ENCODE results near the gene ROBO3.

ROBO3 gene

DNA sequence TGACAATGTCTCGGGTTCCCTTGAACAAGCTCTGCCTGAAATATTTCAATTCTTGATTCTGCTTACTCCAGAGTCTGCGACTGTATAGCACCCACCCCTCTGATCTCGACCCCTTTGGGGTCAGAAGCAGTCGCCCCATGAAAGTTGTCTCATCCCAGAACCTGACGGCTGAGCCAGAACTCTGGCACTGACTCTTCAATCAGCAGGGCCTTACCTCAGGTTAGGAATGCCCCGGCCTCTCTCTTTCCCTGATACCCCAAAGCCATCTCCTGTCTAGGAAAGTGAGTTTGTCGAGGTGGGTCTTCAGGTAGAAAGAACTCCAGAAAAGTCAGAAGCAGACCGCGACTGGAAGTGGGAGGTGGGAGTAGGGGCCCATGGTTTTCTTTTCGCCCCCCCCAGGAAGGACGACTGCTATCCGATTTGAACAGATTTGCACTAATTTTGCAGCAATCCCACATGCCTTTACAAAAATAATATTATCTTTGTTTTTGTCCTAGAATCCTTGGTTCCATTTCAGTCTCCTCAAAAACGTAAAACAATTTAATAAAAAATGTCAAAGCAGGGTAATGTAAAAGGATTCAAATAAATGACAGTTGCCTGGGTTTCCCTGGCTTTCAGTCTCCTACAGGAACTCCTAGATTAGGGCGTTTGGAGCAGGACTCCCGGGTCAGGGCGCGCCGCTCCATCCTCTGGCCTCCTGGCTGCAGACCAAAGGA lies 898 bp upstream of the ROBO3 start:
- Histone ChIP-seq H3K27ac (no peak overlapping the region), H3K9me3 (ENCODE audit: severe bottlenecking) (no peaks in the 10 kb centered on the region), H3K27me3 (ENCODE audit: insufficient read depth, low read depth, severe bottlenecking) (peaks cover 40% of the 10 kb centered on the region), H3K4me3 (ENCODE audit: low read depth, low read length) (no peak overlapping the region), H3K36me3 (no peaks in the 10 kb centered on the region)
- DNase-seq, result no peak
- TF ChIP-seq, protein P1, sequence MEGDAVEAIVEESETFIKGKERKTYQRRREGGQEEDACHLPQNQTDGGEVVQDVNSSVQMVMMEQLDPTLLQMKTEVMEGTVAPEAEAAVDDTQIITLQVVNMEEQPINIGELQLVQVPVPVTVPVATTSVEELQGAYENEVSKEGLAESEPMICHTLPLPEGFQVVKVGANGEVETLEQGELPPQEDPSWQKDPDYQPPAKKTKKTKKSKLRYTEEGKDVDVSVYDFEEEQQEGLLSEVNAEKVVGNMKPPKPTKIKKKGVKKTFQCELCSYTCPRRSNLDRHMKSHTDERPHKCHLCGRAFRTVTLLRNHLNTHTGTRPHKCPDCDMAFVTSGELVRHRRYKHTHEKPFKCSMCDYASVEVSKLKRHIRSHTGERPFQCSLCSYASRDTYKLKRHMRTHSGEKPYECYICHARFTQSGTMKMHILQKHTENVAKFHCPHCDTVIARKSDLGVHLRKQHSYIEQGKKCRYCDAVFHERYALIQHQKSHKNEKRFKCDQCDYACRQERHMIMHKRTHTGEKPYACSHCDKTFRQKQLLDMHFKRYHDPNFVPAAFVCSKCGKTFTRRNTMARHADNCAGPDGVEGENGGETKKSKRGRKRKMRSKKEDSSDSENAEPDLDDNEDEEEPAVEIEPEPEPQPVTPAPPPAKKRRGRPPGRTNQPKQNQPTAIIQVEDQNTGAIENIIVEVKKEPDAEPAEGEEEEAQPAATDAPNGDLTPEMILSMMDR (IDR thresholded peaks at IDR 0.05; ENCODE audit: low read depth, low read length), result no peak

DNA sequence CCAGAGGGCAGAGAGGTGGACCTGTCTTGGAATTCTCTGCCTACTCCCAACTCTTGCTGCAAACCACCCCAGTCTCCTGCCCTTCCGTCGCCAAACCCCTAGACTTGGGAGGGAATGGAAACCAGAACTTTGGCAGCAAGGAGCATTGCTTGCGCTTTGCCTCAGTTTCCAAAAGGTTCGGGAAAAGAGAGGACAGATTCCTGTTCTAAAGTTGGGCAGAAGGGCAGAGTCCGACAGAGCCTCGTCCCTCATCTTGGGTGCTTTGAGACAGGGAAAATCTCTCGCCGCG lies 396 bp upstream of the ROBO3 start:
- H3K27me3 ChIP-seq (ENCODE audit: insufficient read depth, low read depth, severe bottlenecking), result peaks cover 40% of the 10 kb centered on the region
- peak overlapping the region; percentile 41 for H3K4me3 ChIP-seq (ENCODE audit: low read depth, low read length)
- H3K27ac ChIP-seq, result no peak overlapping the region
- no peaks in the 10 kb centered on the region for H3K9me3 ChIP-seq (ENCODE audit: severe bottlenecking)
- TF ChIP-seq, protein P1 (IDR thresholded peaks at IDR 0.05; ENCODE audit: low read depth, low read length), result no peak
- no peaks in the 10 kb centered on the region for H3K36me3 ChIP-seq
- no peak for DNase-seq

DNA sequence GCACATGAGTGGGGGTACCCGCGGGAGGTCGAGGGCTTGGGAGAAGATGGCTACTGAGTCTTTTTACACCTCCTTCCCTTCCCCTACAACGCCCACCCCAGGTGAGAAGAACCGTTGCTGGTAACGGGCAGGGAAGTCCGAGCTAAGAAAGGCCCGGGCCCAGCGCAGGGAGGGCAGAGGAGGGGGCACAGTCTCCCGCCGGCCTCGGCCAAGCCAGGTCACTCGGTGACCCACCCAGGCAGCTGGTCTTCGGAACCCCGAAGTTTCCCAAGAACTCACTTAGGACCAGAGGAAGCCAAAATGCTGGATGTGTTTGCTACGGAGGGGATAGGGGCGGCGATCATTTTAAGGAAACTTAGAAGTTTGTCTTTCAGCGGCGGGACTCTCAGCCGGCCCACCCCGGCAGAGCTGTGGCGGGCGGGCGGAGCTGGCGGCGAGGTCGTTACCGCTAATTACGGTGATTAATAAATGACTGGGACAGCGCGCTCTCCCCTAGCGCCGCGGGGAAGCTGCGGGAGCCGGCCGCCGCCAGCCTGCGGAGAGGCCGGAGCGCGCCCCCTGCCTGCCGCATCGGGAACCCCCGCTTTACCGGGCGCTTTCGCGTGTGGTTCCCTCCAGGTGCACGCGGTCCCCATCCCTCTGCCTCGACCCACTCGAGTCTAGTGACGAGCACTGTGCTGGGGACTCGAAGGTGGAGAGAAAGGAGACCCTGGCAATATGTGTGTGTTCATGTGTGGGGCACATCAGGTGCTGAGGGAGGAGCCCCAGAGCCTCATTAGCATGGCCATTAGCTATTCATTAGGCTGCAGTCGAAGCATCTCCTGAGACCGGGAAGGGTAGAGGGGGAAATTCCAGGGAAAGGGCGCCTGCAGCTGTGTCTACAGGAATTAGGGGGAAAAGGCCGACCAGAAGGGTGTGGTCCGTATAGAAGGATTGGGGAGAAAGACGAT lies 945 bp downstream of the ROBO3 start:
- no peaks in the 10 kb centered on the region for H3K36me3 ChIP-seq

DNA sequence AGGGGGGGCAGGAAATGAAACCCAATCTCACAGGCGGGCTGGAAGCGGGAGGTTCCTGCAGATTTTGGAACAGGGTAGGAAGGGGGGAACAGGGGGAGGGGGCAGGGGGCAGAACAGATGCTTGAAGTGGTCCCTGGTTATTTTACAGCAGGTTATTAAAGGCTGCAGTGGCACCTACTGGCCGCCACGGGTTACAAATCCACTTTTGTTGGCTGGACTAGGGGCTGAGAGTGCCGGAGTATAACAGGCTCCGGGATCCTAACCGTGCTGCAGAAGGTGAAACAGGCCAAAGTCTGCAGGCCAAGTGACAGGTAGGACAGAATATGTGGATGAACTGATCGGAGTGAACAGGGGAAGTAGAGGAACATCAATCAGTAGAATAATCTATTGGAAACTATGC lies 2.5 kb downstream of the ROBO3 start:
- Histone ChIP-seq H3K27me3 (ENCODE audit: insufficient read depth, low read depth, severe bottlenecking) (peaks cover 40% of the 10 kb centered on the region), H3K27ac (no peak overlapping the region), H3K36me3 (no peaks in the 10 kb centered on the region), H3K9me3 (ENCODE audit: severe bottlenecking) (no peaks in the 10 kb centered on the region), H3K4me3 (ENCODE audit: low read depth, low read length) (no peak overlapping the region)
- TF ChIP-seq, protein P1 (IDR thresholded peaks at IDR 0.05; ENCODE audit: low read depth, low read length), result peak; percentile 74
- peak; percentile 61 for DNase-seq

More for the DNA sequence above, 945 bp downstream of the ROBO3 start:
- peak overlapping the region; percentile 41 for H3K4me3 ChIP-seq (ENCODE audit: low read depth, low read length)
- no peaks in the 10 kb centered on the region for H3K9me3 ChIP-seq (ENCODE audit: severe bottlenecking)
- peak; percentile 63 for DNase-seq
- TF ChIP-seq, protein P1 (IDR thresholded peaks at IDR 0.05; ENCODE audit: low read depth, low read length), result peak; percentile 86
- no peak overlapping the region for H3K27ac ChIP-seq
- peaks cover 40% of the 10 kb centered on the region for H3K27me3 ChIP-seq (ENCODE audit: insufficient read depth, low read depth, severe bottlenecking)

DNA sequence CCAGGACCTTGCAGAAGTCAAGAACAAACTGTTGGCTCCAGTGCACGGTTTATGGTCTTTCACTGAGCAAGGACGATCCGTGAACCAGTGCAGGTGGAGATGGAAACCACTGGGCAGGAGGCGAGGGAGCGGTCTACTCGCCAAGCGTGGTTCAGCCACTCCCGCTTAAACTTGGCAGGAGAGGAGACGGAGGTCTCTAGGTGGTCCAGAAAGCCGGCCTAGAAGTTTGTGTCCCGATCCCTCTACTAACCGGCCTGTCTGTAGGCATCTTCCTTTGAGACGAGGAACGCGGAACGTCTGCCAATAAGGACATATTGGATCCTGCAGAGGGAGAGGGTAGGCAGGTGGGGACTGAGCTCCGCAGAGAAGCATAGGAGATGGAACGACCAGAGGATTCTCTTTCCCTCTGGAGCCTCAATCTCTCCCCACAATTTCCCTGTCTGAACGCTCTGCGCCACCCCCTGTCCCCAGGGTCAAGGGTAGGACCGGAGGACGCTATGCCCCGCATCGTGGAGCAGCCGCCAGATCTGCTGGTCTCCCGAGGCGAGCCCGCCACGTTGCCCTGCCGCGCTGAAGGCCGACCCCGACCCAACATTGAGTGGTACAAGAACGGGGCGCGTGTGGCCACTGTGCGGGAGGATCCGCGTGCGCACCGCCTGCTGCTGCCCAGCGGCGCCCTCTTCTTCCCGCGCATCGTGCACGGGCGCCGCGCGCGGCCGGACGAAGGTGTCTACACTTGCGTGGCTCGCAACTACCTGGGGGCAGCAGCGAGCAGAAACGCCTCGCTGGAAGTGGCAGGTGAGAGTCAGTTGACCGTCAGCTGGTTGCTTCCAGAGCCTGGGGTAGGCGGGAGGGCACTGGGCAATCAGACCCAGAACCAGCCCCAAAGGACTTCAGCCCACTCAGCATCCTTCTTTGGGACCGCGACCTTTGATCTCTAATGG lies 3.4 kb downstream of the ROBO3 start:
- H3K27me3 ChIP-seq (ENCODE audit: insufficient read depth, low read depth, severe bottlenecking), result peaks cover 40% of the 10 kb centered on the region
- H3K36me3 ChIP-seq, result no peaks in the 10 kb centered on the region
- TF ChIP-seq, protein P1 (IDR thresholded peaks at IDR 0.05; ENCODE audit: low read depth, low read length), result no peak
- H3K9me3 ChIP-seq (ENCODE audit: severe bottlenecking), result no peaks in the 10 kb centered on the region
- no peak for DNase-seq
- H3K4me3 ChIP-seq (ENCODE audit: low read depth, low read length), result no peak overlapping the region
- no peak overlapping the region for H3K27ac ChIP-seq

Measured in WERI-Rb-1 (cell line).